Upper lobe of right lung (tissue), 1 donor: ENCODE data around the gene CRTC1. TPM values are rescaled to one million over a fixed set of nuclear protein-coding genes. Genes with fewer than 3 reads are reported as not detected.

Experiments
- ATAC-seq: fragments of 200-7000 bp; cut with Tn5 transposase; one replicate; pipeline ENCODE4 v1.9.1; 2020; ENCODE audit warnings: mild to moderate bottlenecking, moderate library complexity
- DNase-seq: peaks from one replicate; pipeline ENCODE4 v3.0.0-alpha.2; 2020
- H3K27ac ChIP-seq: fragments of 200-600 bp; one replicate; pipeline ENCODE4 v1.8.0; 2022
- H3K27me3 ChIP-seq: fragments of 200-600 bp; one replicate; pipeline ENCODE4 v1.8.0; 2022; ENCODE audit warnings: mild to moderate bottlenecking
- H3K36me3 ChIP-seq: fragments of 200-600 bp; one replicate; pipeline ENCODE4 v1.8.0; 2022
- H3K4me1 ChIP-seq: fragments of 200-600 bp; one replicate; pipeline ENCODE4 v1.8.0; 2022
- H3K4me3 ChIP-seq: fragments of 200-600 bp; one replicate; pipeline ENCODE4 v1.8.0; 2022; ENCODE audit warnings: mild to moderate bottlenecking
- H3K9me3 ChIP-seq: fragments of 200-600 bp; one replicate; pipeline ENCODE4 v1.8.0; 2022
- CTCF ChIP-seq: fragments of 200-600 bp; IDR thresholded peaks from one replicate; pipeline ENCODE4 v1.8.0; 2022; ENCODE audit warnings: antibody characterized with exemption
- intact Hi-C: fragments of 100-400 bp; cut with DNase I; formaldehyde crosslinking; loops from one replicate; pipeline ENCODE4 v1.11.0; 2022
- total RNA-seq: library from RNA; stranded (reverse); fragmentation: NEBNext Ultra II Directional; extraction: Animal tissue kit (Norgen Biotek cat#: 25700); gene quantifications from one replicate; pipeline ENCODE4 v1.2.1, GENCODE V29; 2021
- donor health status: DM: no; HTN: yes; CAD: no; lungs with severe emphysema.

The CRTC1 gene
- total RNA-seq, 1 donor from 2014 or later: 13.8 TPM

DNA sequence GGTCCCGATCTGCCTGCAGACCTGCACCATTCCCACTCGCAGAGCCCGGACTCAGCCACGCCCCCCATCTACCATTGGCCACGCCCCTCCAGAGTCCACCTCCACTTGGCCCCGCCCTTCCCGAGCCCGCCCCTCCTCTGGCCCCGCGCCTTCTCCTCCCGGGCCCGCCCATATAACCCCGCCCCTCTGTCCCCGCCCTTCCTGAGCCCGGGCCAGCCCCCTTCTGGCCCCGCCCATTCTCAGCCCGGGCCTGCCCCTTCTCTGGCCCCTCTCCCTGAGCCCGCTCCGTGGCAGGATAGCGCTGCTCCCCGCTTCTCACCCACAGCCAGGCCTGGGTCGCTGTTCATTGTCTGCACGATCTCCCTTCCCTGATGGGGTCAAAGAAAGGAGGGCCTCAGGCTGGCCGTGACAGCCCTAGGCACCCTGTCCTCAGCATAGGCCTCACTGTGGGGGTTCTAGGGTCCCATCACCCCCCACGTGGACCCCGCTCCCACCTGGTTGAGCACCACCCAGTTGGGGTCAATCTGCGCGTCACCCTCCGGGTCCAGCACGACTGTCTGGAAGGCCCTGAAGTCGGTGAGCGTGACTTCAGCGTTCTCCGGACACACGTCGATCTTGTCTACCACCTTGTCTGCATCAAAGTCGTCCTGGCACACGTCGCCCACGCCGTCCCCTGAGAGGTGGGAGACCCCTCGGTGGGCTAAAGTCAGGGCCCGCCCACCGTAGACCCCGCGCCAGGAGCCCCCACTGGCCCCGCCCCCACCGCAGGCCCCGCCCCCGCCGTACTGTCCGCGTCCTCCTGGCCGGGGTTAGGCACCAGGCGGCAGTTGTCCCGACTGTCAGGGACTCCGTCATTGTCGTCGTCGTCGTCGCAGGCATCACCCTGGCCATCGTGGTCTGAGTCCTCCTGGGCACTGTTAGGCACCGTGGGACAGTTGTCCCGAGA is 102.0 kb downstream of the CRTC1 start:
- peaks cover 50% of the 10 kb centered on the region for H3K27me3 ChIP-seq
- DNase-seq: peak; percentile 90

DNA sequence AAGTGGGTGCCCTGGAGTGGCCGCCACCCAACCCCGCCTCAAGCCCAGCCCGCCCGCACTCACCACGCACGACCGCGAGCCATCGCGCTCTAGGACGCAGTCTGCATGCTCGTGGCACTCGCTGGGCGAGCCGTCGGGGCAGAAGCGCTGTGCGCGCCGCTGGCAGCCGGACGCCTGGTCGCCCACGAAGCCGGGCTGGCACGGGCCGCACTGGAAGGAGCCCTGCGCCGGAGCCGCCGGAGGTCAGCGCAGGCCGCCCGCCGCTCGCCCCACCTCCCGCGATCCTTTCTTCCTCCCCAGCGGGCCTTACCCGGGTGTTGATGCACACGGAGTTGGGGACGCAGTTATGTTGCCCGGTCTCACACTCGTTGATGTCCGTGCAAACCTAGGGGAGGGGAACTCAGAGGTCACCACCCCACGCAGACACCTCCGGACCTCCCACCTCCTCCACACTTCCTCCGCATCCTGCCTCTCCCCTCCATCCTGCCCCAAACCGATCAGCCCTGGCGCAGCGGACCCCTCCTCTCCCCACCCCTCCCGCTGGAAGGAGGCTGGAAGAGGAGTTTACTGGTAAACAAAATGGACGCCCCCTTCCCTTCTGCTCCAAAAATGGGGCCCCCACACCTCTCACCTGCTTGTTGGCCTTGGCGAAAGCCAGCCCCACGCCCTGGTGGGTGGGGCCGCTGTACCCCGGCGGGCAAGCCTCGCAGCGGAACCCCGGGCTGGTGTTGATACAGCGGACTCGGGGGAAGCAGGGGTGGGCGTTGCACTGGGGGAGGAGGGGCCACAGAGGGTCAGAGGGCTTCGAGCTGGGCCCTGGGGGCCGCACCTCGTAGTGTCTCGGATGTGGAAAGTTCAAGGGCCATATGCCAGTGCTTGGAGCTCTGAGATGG is 105.3 kb downstream of the CRTC1 start:
- ATAC-seq: no peak

More for the DNA sequence above, 102.0 kb downstream of the CRTC1 start:
- no peaks in the 10 kb centered on the region for H3K9me3 ChIP-seq
- peaks cover 19% of the 10 kb centered on the region for H3K4me1 ChIP-seq
- ATAC-seq: peak; percentile 86
- intact Hi-C loops: no loop called here
- no peak overlapping the region for H3K4me3 ChIP-seq
- no peak for TF ChIP-seq CTCF
- no peak overlapping the region for H3K27ac ChIP-seq
- no peaks in the 10 kb centered on the region for H3K36me3 ChIP-seq

GRCh38 chr19:18789422-18789869 is 106.0 kb downstream of the CRTC1 start:
- Histone ChIP-seq H3K36me3 (no peaks in the 10 kb centered on the region), H3K4me3 (peak overlapping the region; percentile 33), H3K4me1 (peaks cover 22% of the 10 kb centered on the region), H3K27ac (no peak overlapping the region), H3K27me3 (peaks cover 73% of the 10 kb centered on the region), H3K9me3 (no peaks in the 10 kb centered on the region)
- no peak for TF ChIP-seq CTCF
- DNase-seq (no peak), ATAC-seq (no peak)
- intact Hi-C loops: no loop called here

More for the DNA sequence above, 105.3 kb downstream of the CRTC1 start:
- intact Hi-C loops: no loop called here
- no peak for DNase-seq
- H3K27me3 ChIP-seq: peaks cover 73% of the 10 kb centered on the region
- H3K4me3 ChIP-seq: no peak overlapping the region
- no peaks in the 10 kb centered on the region for H3K36me3 ChIP-seq
- TF ChIP-seq CTCF: no peak
- H3K9me3 ChIP-seq: no peaks in the 10 kb centered on the region
- no peak overlapping the region for H3K27ac ChIP-seq
- peaks cover 22% of the 10 kb centered on the region for H3K4me1 ChIP-seq

DNA sequence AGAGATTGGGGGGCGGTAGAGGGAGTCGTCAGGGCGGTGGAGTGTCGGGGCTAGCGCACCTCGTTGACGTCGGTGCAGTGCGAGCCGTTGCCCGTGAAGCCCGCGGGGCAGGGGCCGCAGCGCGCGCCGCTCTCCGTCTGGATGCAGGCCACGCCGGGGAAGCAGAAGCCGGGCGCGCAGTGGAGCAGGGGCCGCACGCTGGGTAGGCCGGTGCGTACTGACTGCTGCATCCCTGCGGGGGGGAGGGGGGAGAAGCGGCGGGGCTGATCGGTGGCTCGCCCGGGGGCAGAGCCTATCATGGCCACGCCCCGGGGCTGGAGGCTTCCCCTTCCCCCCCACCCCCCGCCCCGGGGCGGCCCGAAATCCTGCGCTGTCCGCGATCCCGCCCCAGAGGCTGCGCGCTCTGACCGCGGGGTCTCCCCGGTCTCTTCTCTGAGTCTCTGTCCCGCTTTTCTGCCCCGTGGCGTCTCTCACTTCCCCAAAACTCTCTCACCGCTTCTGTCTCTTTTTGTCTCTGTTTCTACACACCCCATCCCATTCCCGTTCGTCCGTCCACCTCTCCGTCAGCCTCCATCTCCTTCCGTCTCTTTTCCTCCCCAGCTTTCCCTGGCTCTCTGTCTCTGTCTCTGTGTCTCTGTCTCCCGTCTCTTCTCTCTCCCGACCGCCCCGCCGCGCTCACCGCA is 106.5 kb downstream of the CRTC1 start:
- H3K9me3 ChIP-seq: no peaks in the 10 kb centered on the region
- H3K27me3 ChIP-seq: peaks cover 79% of the 10 kb centered on the region
- ATAC-seq (peak; percentile 5), DNase-seq (no peak)
- TF ChIP-seq CTCF: no peak
- no peak overlapping the region for H3K27ac ChIP-seq
- no peaks in the 10 kb centered on the region for H3K36me3 ChIP-seq
- H3K4me1 ChIP-seq: peaks cover 22% of the 10 kb centered on the region
- peak overlapping the region; percentile 33 for H3K4me3 ChIP-seq
- intact Hi-C loops: no loop called here
